GM23338 (cell line): ENCODE results near the gene CNTNAP5. TPM values are rescaled to one million over a fixed set of nuclear protein-coding genes. Genes with fewer than 3 reads are reported as not detected.

Experiments used
- CREB1 ChIP-seq: fragments of 250-450 bp; sonication (Bioruptor Pico); IDR thresholded peaks from 2 replicates; pipeline ENCODE4 v1.5.0; 2020; ENCODE audit warnings: low read depth, mild to moderate bottlenecking, moderate library complexity
- CTCF ChIP-seq, 2 experiments: fragments of 200-600 bp in 1 of 2; sonication (generic) in 1 of 2; conservative IDR thresholded peaks; 2 replicates each; pipeline versions ENCODE4 v1.5.1 to v1.6.1; 2016 to 2017; ENCODE audit warnings: antibody characterized with exemption in 2 of 2, low read depth in 2 of 2, mild to moderate bottlenecking in 2 of 2, moderate library complexity in 1 of 2
- ETS1 ChIP-seq: IDR thresholded peaks from 2 replicates; pipeline ENCODE4 v1.6.1; 2016; ENCODE audit warnings: antibody characterized with exemption
- EZH2 ChIP-seq: fragments of 200-600 bp; sonication (generic); IDR thresholded peaks from one replicate; pipeline ENCODE4 v1.8.0; 2017; ENCODE audit warnings: antibody characterized with exemption, mild to moderate bottlenecking, low read depth; ENCODE audit not compliant: unreplicated experiment
- JUNB ChIP-seq: IDR thresholded peaks from one replicate; pipeline ENCODE4 v1.6.1; 2016; ENCODE audit warnings: antibody characterized with exemption; ENCODE audit not compliant: unreplicated experiment
- POLR2AphosphoS5 ChIP-seq: IDR thresholded peaks from 2 replicates; pipeline ENCODE4 v1.6.1; 2016; ENCODE audit warnings: antibody characterized with exemption, low read depth
- ZNF331 ChIP-seq: fragments of 250-450 bp; sonication (Bioruptor Pico); IDR thresholded peaks from 2 replicates; pipeline ENCODE4 v1.5.0; 2020; ENCODE audit warnings: low read depth, mild to moderate bottlenecking, moderate library complexity
- ZNF462 ChIP-seq: fragments of 250-450 bp; sonication (Bioruptor Pico); IDR thresholded peaks from 2 replicates; pipeline ENCODE4 v1.5.0; 2020; ENCODE audit warnings: mild to moderate bottlenecking, moderate library complexity
- polyA plus RNA-seq: library from polyadenylated mRNA; unstranded; fragments of >200 nt; fragmentation: Nextera tagmentation; extraction: Ambion mirVana; gene quantifications from 2 replicates; pipeline ENCODE4 v1.2.1, GENCODE V29; 2016
- total RNA-seq: library from RNA; depleted of rRNA; stranded (reverse); fragments of >200 nt; shearing (Covaris generic); gene quantifications from 2 replicates; pipeline ENCODE4 v1.2.3, GENCODE V29; 2014

Gene CNTNAP5
- total and polyA plus RNA-seq, 2 experiments from 2014 or later, result 0.49 to 0.50 TPM

- no peak for TF ChIP-seq ZNF462 (CRISPR knock-in tag)
- no peak for TF ChIP-seq CTCF (conservative IDR thresholded peaks at IDR 0.05; ENCODE audit: low read depth in 2 of 2)
- no peak for TF ChIP-seq CREB1 (CRISPR knock-in tag)
- no peak for TF ChIP-seq ETS1
- TF ChIP-seq POLR2AphosphoS5, result no peak
- TF ChIP-seq ZNF331, result no peak
- no peak for TF ChIP-seq JUNB
- TF ChIP-seq EZH2, result no peak
Observed at GRCh38 chr2:124482044-124482443, 457.0 kb downstream of the CNTNAP5 start (continued).
